ENCODE measurements around the gene NRSN2. TPM values are rescaled to one million over a fixed set of nuclear protein-coding genes. Genes with fewer than 3 reads are reported as not detected.
"Not testable (repeated sequence)": the region's sequence is repeated elsewhere in the genome, so short reads cannot be mapped to it uniquely, and the experiment has no call there.

NRSN2 gene
- total RNA-seq, 1 donor from 2014 or later, result 21.6 TPM

DNA sequence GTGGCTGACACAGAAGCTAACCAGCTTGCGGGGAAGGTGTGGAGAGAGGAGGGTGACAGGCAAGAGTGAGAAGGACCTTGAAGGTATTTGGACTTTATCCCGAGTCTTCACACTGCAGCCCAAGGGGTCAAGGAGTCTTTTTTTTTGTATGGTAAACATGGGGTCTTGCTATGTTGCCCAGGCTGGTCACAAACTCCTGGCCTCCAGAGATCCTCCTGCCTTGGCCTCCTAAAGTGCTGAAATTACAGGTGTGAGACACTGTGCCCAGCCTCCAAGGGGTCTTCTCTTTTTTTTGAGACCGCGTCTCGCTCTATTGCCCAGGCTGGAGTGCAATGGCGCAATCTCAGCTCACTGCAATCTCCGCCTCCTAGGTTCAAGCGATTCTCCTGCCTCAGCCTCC is 12.3 kb upstream of the NRSN2 start:
- intact Hi-C loops (cut with DNase I), result no loop called here
- no peak for DNase-seq (ENCODE audit: extremely low spot score in 2 of 2)
- Histone ChIP-seq H3K9me3 (no peaks in the 10 kb centered on the region), H3K27ac (no peak overlapping the region), H3K4me1 (peaks cover 14% of the 10 kb centered on the region), H3K27me3 (no peaks in the 10 kb centered on the region), H3K4me3 (no peak overlapping the region), H3K36me3 (no peaks in the 10 kb centered on the region)
- no peak for TF ChIP-seq POLR2A (IDR thresholded peaks at IDR 0.05)
- no peak for TF ChIP-seq POLR2AphosphoS5 (IDR thresholded peaks at IDR 0.05; ENCODE audit: insufficient read depth in 1 of 2, low read depth in 1 of 2)
- TF ChIP-seq CTCF (IDR thresholded peaks at IDR 0.05), result no peak

GRCh38 chr20:336040-336439 is 10.9 kb upstream of the NRSN2 start:
- H3K4me3 ChIP-seq; H3K9me3 ChIP-seq; H3K27me3 ChIP-seq; H3K4me1 ChIP-seq; H3K36me3 ChIP-seq; DNase-seq (ENCODE audit: extremely low spot score in 2 of 2); H3K27ac ChIP-seq; intact Hi-C loops (cut with DNase I): not testable (repeated sequence)

GRCh38 chr20:341682-342081 is 5.2 kb upstream of the NRSN2 start:
- TF ChIP-seq POLR2A (IDR thresholded peaks at IDR 0.05), result no peak
- TF ChIP-seq CTCF (IDR thresholded peaks at IDR 0.05), result no peak
- no peak for TF ChIP-seq POLR2AphosphoS5 (IDR thresholded peaks at IDR 0.05; ENCODE audit: insufficient read depth in 1 of 2, low read depth in 1 of 2)
- Histone ChIP-seq H3K9me3 (no peaks in the 10 kb centered on the region), H3K36me3 (no peaks in the 10 kb centered on the region), H3K4me1 (peaks cover 7% of the 10 kb centered on the region), H3K4me3 (no peak overlapping the region), H3K27ac (no peak overlapping the region), H3K27me3 (no peaks in the 10 kb centered on the region)
- no peak for DNase-seq (ENCODE audit: extremely low spot score in 2 of 2)
- intact Hi-C loops (cut with DNase I), result loop anchor here (10.0 kb wide), 1 partner anchor 63 kb away; the partner anchor contains the start of gene RBCK1

DNA sequence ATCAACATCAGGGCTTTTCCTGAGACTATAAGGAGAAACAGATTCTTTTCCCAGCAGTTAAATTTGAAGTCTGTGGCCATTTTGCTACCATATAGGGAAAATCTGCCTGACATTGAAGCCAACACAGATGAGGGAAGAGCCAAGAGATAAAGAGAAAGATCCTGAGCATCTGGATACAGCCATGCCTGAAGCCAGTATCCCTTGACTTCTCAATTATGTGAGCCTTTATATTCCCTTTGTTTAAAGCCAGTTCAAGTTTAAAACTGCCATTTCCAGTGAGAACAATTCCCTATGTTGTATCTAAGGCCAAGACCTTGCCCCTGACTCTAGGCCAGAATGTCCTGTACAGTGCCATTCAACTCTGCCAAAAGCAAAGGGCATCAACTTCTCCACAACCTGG is 3.8 kb upstream of the NRSN2 start:
- no peak overlapping the region for H3K4me3 ChIP-seq
- intact Hi-C loops (cut with DNase I), result loop anchor here (10.0 kb wide), 1 partner anchor 62 kb away; the partner anchor contains the start of gene RBCK1

GRCh38 chr20:346033-346639 is 775 bp upstream of the NRSN2 start:
- intact Hi-C loops (cut with DNase I), result loop anchor here (10.0 kb wide), 1 partner anchor 59 kb away; the partner anchor contains the start of gene RBCK1
- H3K27ac ChIP-seq, result peak overlapping the region; percentile 92
- TF ChIP-seq CTCF (IDR thresholded peaks at IDR 0.05) (no peak), POLR2A (IDR thresholded peaks at IDR 0.05) (no peak), POLR2AphosphoS5 (IDR thresholded peaks at IDR 0.05; ENCODE audit: insufficient read depth in 1 of 2, low read depth in 1 of 2) (no peak)
- no peaks in the 10 kb centered on the region for H3K9me3 ChIP-seq
- peak overlapping the region; percentile 65 to 74 for H3K4me3 ChIP-seq
- H3K36me3 ChIP-seq, result no peaks in the 10 kb centered on the region
- H3K4me1 ChIP-seq, result peaks cover 15% of the 10 kb centered on the region
- no peak for DNase-seq (ENCODE audit: extremely low spot score in 2 of 2)
- no peaks in the 10 kb centered on the region for H3K27me3 ChIP-seq

More for the DNA sequence above, 3.8 kb upstream of the NRSN2 start:
- Histone ChIP-seq H3K27ac (no peak overlapping the region), H3K4me1 (peaks cover 15% of the 10 kb centered on the region), H3K27me3 (no peaks in the 10 kb centered on the region), H3K9me3 (no peaks in the 10 kb centered on the region), H3K36me3 (no peaks in the 10 kb centered on the region)
- TF ChIP-seq POLR2AphosphoS5 (IDR thresholded peaks at IDR 0.05; ENCODE audit: insufficient read depth in 1 of 2, low read depth in 1 of 2), result no peak
- TF ChIP-seq CTCF (IDR thresholded peaks at IDR 0.05), result no peak
- TF ChIP-seq POLR2A (IDR thresholded peaks at IDR 0.05), result no peak
- DNase-seq (ENCODE audit: extremely low spot score in 2 of 2), result no peak
